HepG2 (cell line): Measurements from ENCODE around the gene GGT7. TPM values are rescaled to one million over a fixed set of nuclear protein-coding genes. Genes with fewer than 3 reads are reported as not detected.

Experiments used
- ATF2 ChIP-seq: sonication (generic); formaldehyde crosslinking; IDR thresholded peaks from 2 replicates; pipeline ENCODE4 v1.4.0; 2020; ENCODE audit warnings: missing genetic modification reagents
- DNMT1 ChIP-seq: sonication (generic); formaldehyde crosslinking; IDR thresholded peaks from 2 replicates; pipeline ENCODE4 v1.5.1; 2020; ENCODE audit warnings: mild to moderate bottlenecking, missing genetic modification reagents
- GATAD2A ChIP-seq: IDR thresholded peaks from 2 replicates; pipeline ENCODE4 v1.6.1; 2016
- HHEX ChIP-seq: IDR thresholded peaks from 2 replicates; pipeline ENCODE4 v1.6.1; 2016; ENCODE audit warnings: control low read depth
- HNRNPUL1 ChIP-seq: fragments of 200-400 bp; formaldehyde crosslinking; IDR thresholded peaks from 2 replicates; pipeline ENCODE4 v1.6.1; 2017; ENCODE audit warnings: low read depth, mild to moderate bottlenecking, low read length, moderate library complexity
- JARID2 ChIP-seq: sonication (generic); formaldehyde crosslinking; IDR thresholded peaks from 2 replicates; pipeline ENCODE4 v1.8.1; 2023; ENCODE audit warnings: missing genetic modification reagents, inconsistent platforms; ENCODE audit not compliant: insufficient replicate concordance
- KDM3A ChIP-seq: IDR thresholded peaks from 2 replicates; pipeline ENCODE4 v1.6.1; 2018; ENCODE audit warnings: low read depth, missing compliant biosample characterization
- KDM6A ChIP-seq: IDR thresholded peaks from 2 replicates; pipeline ENCODE4 v1.6.1; 2016; ENCODE audit warnings: low read depth
- KLF13 ChIP-seq: sonication (generic); formaldehyde crosslinking; IDR thresholded peaks from 2 replicates; pipeline ENCODE4 v1.4.0; 2020; ENCODE audit warnings: mild to moderate bottlenecking, missing genetic modification reagents
- MYNN ChIP-seq: sonication (generic); formaldehyde crosslinking; IDR thresholded peaks from 2 replicates; pipeline ENCODE4 v1.4.0; 2020; ENCODE audit warnings: mild to moderate bottlenecking, low read depth, missing genetic modification reagents
- NCOA5 ChIP-seq: sonication (generic); formaldehyde crosslinking; IDR thresholded peaks from 2 replicates; pipeline ENCODE4 v1.4.0; 2020; ENCODE audit warnings: missing genetic modification reagents
- NCOR1 ChIP-seq: fragments of 200-600 bp; sonication (generic); IDR thresholded peaks from 2 replicates; pipeline ENCODE4 v1.7.0; 2017; ENCODE audit warnings: antibody characterized with exemption, low read length, borderline replicate concordance
- NFE2 ChIP-seq: sonication (generic); formaldehyde crosslinking; IDR thresholded peaks from 2 replicates; pipeline ENCODE4 v1.4.0; 2020; ENCODE audit warnings: missing genetic modification reagents
- NPAS2 ChIP-seq: sonication (generic); formaldehyde crosslinking; IDR thresholded peaks from 2 replicates; pipeline ENCODE4 v1.8.0; 2022; ENCODE audit warnings: mild to moderate bottlenecking, missing genetic modification reagents, borderline replicate concordance
- RAD21 ChIP-seq: fragments of 450-650 bp; formaldehyde crosslinking; IDR thresholded peaks from 2 replicates; pipeline ENCODE4 v1.5.0; 2020; ENCODE audit warnings: mild to moderate bottlenecking
- SMARCE1 ChIP-seq: fragments of 450-650 bp; IDR thresholded peaks from 2 replicates; pipeline ENCODE4 v1.6.1; 2017; ENCODE audit warnings: borderline replicate concordance
- SP1 ChIP-seq, 2 experiments: fragments of 450-650 bp in 1 of 2; sonication (generic) in 1 of 2; formaldehyde crosslinking in 1 of 2; IDR thresholded peaks; 2 replicates each; pipeline versions ENCODE4 v1.4.0 to v1.6.1; 2016 to 2020; ENCODE audit warnings: missing genetic modification reagents in 1 of 2
- SP140L ChIP-seq: sonication (generic); formaldehyde crosslinking; IDR thresholded peaks from 2 replicates; pipeline ENCODE4 v1.4.0; 2020; ENCODE audit warnings: missing genetic modification reagents, borderline replicate concordance
- TFDP2 ChIP-seq: sonication (generic); formaldehyde crosslinking; IDR thresholded peaks from 2 replicates; pipeline ENCODE4 v1.4.0; 2020; ENCODE audit warnings: missing genetic modification reagents
- ZBTB20 ChIP-seq: sonication (generic); formaldehyde crosslinking; IDR thresholded peaks from 2 replicates; pipeline ENCODE4 v1.8.1; 2023; ENCODE audit warnings: missing genetic modification reagents, low read depth, mild to moderate bottlenecking, borderline replicate concordance
- ZNF10 ChIP-seq: sonication (generic); formaldehyde crosslinking; IDR thresholded peaks from 2 replicates; pipeline ENCODE4 v1.4.0; 2020; ENCODE audit warnings: mild to moderate bottlenecking, low read depth, missing genetic modification reagents, borderline replicate concordance
- ZNF101 ChIP-seq: sonication (generic); formaldehyde crosslinking; IDR thresholded peaks from 2 replicates; pipeline ENCODE4 v1.4.0; 2020; ENCODE audit warnings: mild to moderate bottlenecking, low read depth, missing genetic modification reagents, borderline replicate concordance
- ZNF207 ChIP-seq: fragments of 450-650 bp; IDR thresholded peaks from 2 replicates; pipeline ENCODE4 v1.6.1; 2016; ENCODE audit warnings: antibody characterized with exemption, borderline replicate concordance
- ZNF343 ChIP-seq: sonication (generic); formaldehyde crosslinking; IDR thresholded peaks from 2 replicates; pipeline ENCODE4 v1.4.0; 2020; ENCODE audit warnings: mild to moderate bottlenecking, missing genetic modification reagents
- ZNF354B ChIP-seq: sonication (generic); formaldehyde crosslinking; IDR thresholded peaks from 2 replicates; pipeline ENCODE4 v1.8.0; 2022; ENCODE audit warnings: mild to moderate bottlenecking, missing genetic modification reagents
- ZNF556 ChIP-seq: sonication (generic); formaldehyde crosslinking; IDR thresholded peaks from 2 replicates; pipeline ENCODE4 v1.4.0; 2020; ENCODE audit warnings: mild to moderate bottlenecking, missing genetic modification reagents, borderline replicate concordance
- ZNF737 ChIP-seq: sonication (generic); formaldehyde crosslinking; IDR thresholded peaks from 2 replicates; pipeline ENCODE4 v1.5.0; 2020; ENCODE audit warnings: missing genetic modification reagents, mild to moderate bottlenecking, borderline replicate concordance
- ZNF75D ChIP-seq: sonication (generic); formaldehyde crosslinking; IDR thresholded peaks from 2 replicates; pipeline ENCODE4 v1.8.1; 2023; ENCODE audit warnings: missing genetic modification reagents, mild to moderate bottlenecking, borderline replicate concordance
- ZNF782 ChIP-seq: sonication (generic); formaldehyde crosslinking; IDR thresholded peaks from 2 replicates; pipeline ENCODE4 v1.4.0; 2020; ENCODE audit warnings: missing genetic modification reagents, mild to moderate bottlenecking, borderline replicate concordance
- polyA plus RNA-seq, 8 experiments: library from polyadenylated mRNA; depleted of rRNA in 3 of 8; stranded (reverse) in 7 of 8; unstranded in 1 of 8; fragments of >200 nt; fragmentation: Illumina TruSeq in 4 of 8; extraction: Trizol in 4 of 8; gene quantifications; 2 replicates each; pipeline versions ENCODE4 v1.2.1 to v1.2.3, GENCODE V29; 2011 to 2016; ENCODE audit warnings: low read depth in 4 of 8, missing spikeins in 1 of 8, mixed read lengths in 1 of 8; ENCODE audit not compliant: insufficient read depth in 1 of 8
- total RNA-seq, 5 experiments: library from RNA; depleted of rRNA; stranded (reverse); fragments of >200 nt; fragmentation: Illumina TruSeq; extraction: Trizol; gene quantifications; 2 replicates each; pipeline ENCODE4 v1.2.3, GENCODE V29; 2016; ENCODE audit warnings: low read depth in 1 of 5
- TF ChIP-seq, protein P1 (sequence below): sonication (generic); formaldehyde crosslinking; IDR thresholded peaks from 2 replicates; pipeline ENCODE4 v1.8.1; 2023; ENCODE audit warnings: missing genetic modification reagents, inconsistent platforms, borderline replicate concordance

The GGT7 gene
- total and polyA plus RNA-seq, 2 of the 13 experiments (the other 11 are each of a cell fraction or from before 2014, with no cell fraction given), result 6.6 to 23.0 TPM

- TF ChIP-seq KDM3A (peak; percentile 46; the same call in 1 of the 2 replicates), JARID2 (CRISPR knock-in tag) (peak; percentile 81), ZNF101 (no peak), RAD21 (CRISPR knock-in tag) (peak; percentile 96), ZNF556 (CRISPR knock-in tag) (no peak), SP140L (no peak), ZNF782 (no peak; the same call in 1 of the 2 replicates), NCOA5 (CRISPR knock-in tag) (no peak), GATAD2A (peak; percentile 72), TFDP2 (no peak), NFE2 (CRISPR knock-in tag) (peak; percentile 12; the same call in 1 of the 2 replicates), KDM6A (CRISPR knock-in tag) (no peak), ZNF75D (no peak), ATF2 (CRISPR knock-in tag) (no peak), SP1 (IDR thresholded peaks at IDR 0.05) (no peak), SP1 (CRISPR knock-in tag; IDR thresholded peaks at IDR 0.05) (no peak), ZBTB20 (CRISPR knock-in tag) (no peak), HNRNPUL1 (no peak), ZNF10 (CRISPR knock-in tag) (no peak), ZNF737 (no peak), MYNN (CRISPR knock-in tag) (no peak), NPAS2 (CRISPR knock-in tag) (no peak), ZNF343 (CRISPR knock-in tag) (no peak), HHEX (no peak; the same call in 1 of the 2 replicates), NCOR1 (no peak; the same call in 1 of the 2 replicates), ZNF207 (no peak), SMARCE1 (no peak), DNMT1 (CRISPR knock-in tag) (no peak), KLF13 (CRISPR knock-in tag) (peak; percentile 53; the same call in 1 of the 2 replicates), ZNF354B (CRISPR knock-in tag) (no peak)
- TF ChIP-seq, protein P1, sequence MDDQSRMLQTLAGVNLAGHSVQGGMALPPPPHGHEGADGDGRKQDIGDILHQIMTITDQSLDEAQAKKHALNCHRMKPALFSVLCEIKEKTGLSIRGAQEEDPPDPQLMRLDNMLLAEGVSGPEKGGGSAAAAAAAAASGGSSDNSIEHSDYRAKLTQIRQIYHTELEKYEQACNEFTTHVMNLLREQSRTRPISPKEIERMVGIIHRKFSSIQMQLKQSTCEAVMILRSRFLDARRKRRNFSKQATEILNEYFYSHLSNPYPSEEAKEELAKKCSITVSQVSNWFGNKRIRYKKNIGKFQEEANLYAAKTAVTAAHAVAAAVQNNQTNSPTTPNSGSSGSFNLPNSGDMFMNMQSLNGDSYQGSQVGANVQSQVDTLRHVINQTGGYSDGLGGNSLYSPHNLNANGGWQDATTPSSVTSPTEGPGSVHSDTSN (CRISPR knock-in tag), result no peak
Observed at GRCh38 chr20:34874094-34874654, 1.5 kb upstream of the GGT7 start (continued).
